HFF-Myc (cell line): Measurements from ENCODE around the gene NPAS2.

Experiments used
- DNase-seq: peaks from one replicate; pipeline ENCODE4 v3.0.0-alpha.2; 2011; ENCODE audit warnings: low read depth; ENCODE audit errors: extremely low read depth
- H3K4me3 ChIP-seq: replicated peaks from 2 replicates; pipeline ENCODE4 v1.5.1; 2011; ENCODE audit warnings: low read depth, mild to moderate bottlenecking, control low read depth, low read length
- CTCF ChIP-seq: IDR thresholded peaks from 2 replicates; pipeline ENCODE4 v1.5.1; 2012; ENCODE audit warnings: mild to moderate bottlenecking, low read depth, low read length, control low read depth; ENCODE audit errors: missing control alignments

NPAS2 gene

GRCh38 chr2:100936070-100936741, 116.3 kb downstream of the NPAS2 start:
- no peak overlapping the region for H3K4me3 ChIP-seq
- TF ChIP-seq CTCF, result no peak
- DNase-seq, result no peak

- TF ChIP-seq CTCF, result no peak
- no peak for DNase-seq
Measured at GRCh38 chr2:100936972-100937542, 117.1 kb downstream of the NPAS2 start.

GRCh38 chr2:100938031-100939026, 118.4 kb downstream of the NPAS2 start:
- no peak for DNase-seq
- TF ChIP-seq CTCF, result no peak
- no peak overlapping the region for H3K4me3 ChIP-seq

More at GRCh38 chr2:100936972-100937542, 117.1 kb downstream of the NPAS2 start:
- H3K4me3 ChIP-seq, result no peak overlapping the region

- H3K4me3 ChIP-seq, result no peak overlapping the region
- no peak for DNase-seq
- no peak for TF ChIP-seq CTCF
Measured at GRCh38 chr2:100939445-100939844, 119.5 kb downstream of the NPAS2 start.

- H3K4me3 ChIP-seq, result no peak overlapping the region
- DNase-seq, result no peak
- no peak for TF ChIP-seq CTCF
Measured at GRCh38 chr2:100940240-100940639, 120.3 kb downstream of the NPAS2 start.

GRCh38 chr2:100940766-100941645, 121.1 kb downstream of the NPAS2 start:
- DNase-seq, result no peak
- TF ChIP-seq CTCF, result no peak
- no peak overlapping the region for H3K4me3 ChIP-seq
